GM12891 (cell line): ENCODE measurements around the gene GRIK3.

Experiments used
- DNase-seq: peaks from one replicate; pipeline ENCODE4 v3.0.0; 2011; ENCODE audit warnings: low spot score; ENCODE audit not compliant: insufficient read length
- FAIRE-seq: peaks from 2 replicates; lab custom pipeline; 2011; peaks lifted over from hg19 to GRCh38; lab: Jason Lieb, UNC
- PAX5 ChIP-seq: IDR thresholded peaks from 2 replicates; pipeline ENCODE4 v1.6.1; 2011; ENCODE audit warnings: low read length, moderate library complexity, mild to moderate bottlenecking; ENCODE audit not compliant: insufficient read depth, severe bottlenecking
- POLR2A ChIP-seq: IDR thresholded peaks from 2 replicates; pipeline ENCODE4 v1.6.1; 2011; ENCODE audit warnings: low read depth, low read length, control low read depth
- POLR2AphosphoS5 ChIP-seq: IDR thresholded peaks from 2 replicates; pipeline ENCODE4 v1.6.1; 2011; ENCODE audit warnings: low read depth, low read length, control low read depth
- POU2F2 ChIP-seq: IDR thresholded peaks from 2 replicates; pipeline ENCODE4 v1.6.1; 2011; ENCODE audit warnings: low read depth, mild to moderate bottlenecking, control low read depth, low read length, moderate library complexity
- SPI1 ChIP-seq: IDR thresholded peaks from 2 replicates; pipeline ENCODE4 v1.6.1; 2011; ENCODE audit warnings: low read depth, low read length, control low read depth
- TAF1 ChIP-seq: IDR thresholded peaks from 2 replicates; pipeline ENCODE4 v1.6.1; 2011; ENCODE audit warnings: low read depth, low read length, control low read depth

The GRIK3 gene

GRCh38 chr1:36951761-36952160 lies 82.6 kb downstream of the GRIK3 start:
- DNase-seq (no peak), FAIRE-seq (no peak)
- TF ChIP-seq SPI1 (no peak), POLR2AphosphoS5 (no peak), PAX5 (no peak), POU2F2 (no peak), TAF1 (no peak), POLR2A (no peak)

- no peak for FAIRE-seq
- no peak for DNase-seq
- no peak for TF ChIP-seq PAX5
- TF ChIP-seq POU2F2 = no peak
These were observed 83.0 kb downstream of the GRIK3 start for GRCh38 chr1:36951292-36951750.

GRCh38 chr1:36950604-36951291 lies 83.6 kb downstream of the GRIK3 start:
- FAIRE-seq (no peak), DNase-seq (no peak)
- TF ChIP-seq POU2F2 (no peak), POLR2AphosphoS5 (no peak), PAX5 (no peak)

- TF ChIP-seq PAX5 (no peak), SPI1 (no peak), POLR2A (no peak), TAF1 (no peak), POLR2AphosphoS5 (no peak), POU2F2 (no peak)
- no peak for DNase-seq
- no peak for FAIRE-seq
These were observed 85.7 kb downstream of the GRIK3 start for GRCh38 chr1:36948606-36949005.

GRCh38 chr1:36948147-36948546 lies 86.2 kb downstream of the GRIK3 start:
- no peak for TF ChIP-seq TAF1
- TF ChIP-seq SPI1 = no peak
- TF ChIP-seq POLR2AphosphoS5 = no peak
- TF ChIP-seq POLR2A = no peak
- TF ChIP-seq POU2F2 = no peak
- TF ChIP-seq PAX5 = no peak
- DNase-seq (no peak), FAIRE-seq (no peak)

GRCh38 chr1:36947384-36947783 lies 86.9 kb downstream of the GRIK3 start:
- FAIRE-seq = no peak
- TF ChIP-seq TAF1 (no peak), PAX5 (no peak), POU2F2 (no peak), POLR2A (no peak), SPI1 (no peak), POLR2AphosphoS5 (no peak)
- no peak for DNase-seq

GRCh38 chr1:36944883-36945282 lies 89.4 kb downstream of the GRIK3 start:
- FAIRE-seq (no peak), DNase-seq (no peak)
- TF ChIP-seq SPI1 = no peak
- no peak for TF ChIP-seq POLR2AphosphoS5
- no peak for TF ChIP-seq PAX5
- TF ChIP-seq POU2F2 = no peak
- no peak for TF ChIP-seq POLR2A
- no peak for TF ChIP-seq TAF1

GRCh38 chr1:36942148-36942547 lies 92.2 kb downstream of the GRIK3 start:
- FAIRE-seq = no peak

GRCh38 chr1:36941316-36941978 lies 92.9 kb downstream of the GRIK3 start:
- DNase-seq (no peak), FAIRE-seq (no peak)
- TF ChIP-seq TAF1 (no peak), POU2F2 (no peak), PAX5 (no peak), POLR2AphosphoS5 (no peak), SPI1 (no peak), POLR2A (no peak)

More at GRCh38 chr1:36942148-36942547, 92.2 kb downstream of the GRIK3 start:
- no peak for DNase-seq
- no peak for TF ChIP-seq POU2F2
- TF ChIP-seq SPI1 = no peak
- TF ChIP-seq POLR2AphosphoS5 = no peak
- no peak for TF ChIP-seq TAF1
- TF ChIP-seq PAX5 = no peak
- TF ChIP-seq POLR2A = no peak

- DNase-seq = no peak
- no peak for FAIRE-seq
These were observed 95.5 kb downstream of the GRIK3 start for GRCh38 chr1:36938819-36939218.

GRCh38 chr1:36937371-36937770 lies 96.9 kb downstream of the GRIK3 start:
- TF ChIP-seq SPI1 (no peak), PAX5 (no peak), POU2F2 (no peak), TAF1 (no peak), POLR2A (no peak)
- FAIRE-seq (no peak), DNase-seq (no peak)

More at GRCh38 chr1:36938819-36939218, 95.5 kb downstream of the GRIK3 start:
- TF ChIP-seq POLR2AphosphoS5 (no peak), POU2F2 (no peak), PAX5 (no peak), TAF1 (no peak), SPI1 (no peak), POLR2A (no peak)
